ENCODE data around the gene ARHGEF3.
"Not testable (repeated sequence)": the region's sequence is repeated elsewhere in the genome, so short reads cannot be mapped to it uniquely, and the experiment has no call there.

Gene ARHGEF3

GRCh38 chr3:56771376-56771775 is 30.4 kb downstream of the ARHGEF3 start:
- no peak for DNase-seq (ENCODE audit: low spot score)

- no peak for DNase-seq (ENCODE audit: low spot score)
These were observed 32.5 kb downstream of the ARHGEF3 start for GRCh38 chr3:56769116-56769707.

DNA sequence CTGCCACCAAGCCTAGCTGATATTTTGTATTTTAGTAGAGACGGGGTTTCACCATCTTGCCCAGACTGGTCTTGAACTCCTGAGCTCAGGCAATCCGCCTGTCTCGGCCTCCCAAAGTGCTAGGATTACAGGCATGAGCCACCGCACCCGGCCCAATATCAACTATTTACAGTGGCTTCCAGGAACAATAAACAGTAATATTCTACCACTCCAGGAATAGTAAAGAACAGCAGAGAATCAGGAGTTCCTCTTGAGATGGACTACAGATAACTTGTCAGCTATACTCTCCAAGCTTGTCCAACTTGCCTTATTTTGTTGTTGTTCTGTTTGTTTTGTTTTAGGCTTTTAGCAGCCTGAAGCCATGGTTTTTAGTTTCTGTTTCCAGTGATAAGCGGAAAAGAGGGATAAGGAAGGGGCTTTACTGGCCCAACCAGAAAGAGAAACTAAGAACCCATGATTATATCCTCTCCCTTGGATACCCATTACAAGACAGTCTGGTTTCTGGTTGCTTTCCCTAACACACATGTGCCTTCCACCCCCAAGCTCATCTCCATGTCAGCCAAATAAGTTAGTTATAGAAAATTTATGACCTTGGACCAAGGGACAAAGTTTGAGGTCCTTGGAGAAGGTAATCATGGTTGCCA is 36.7 kb downstream of the ARHGEF3 start:
- DNase-seq (ENCODE audit: low spot score), result no peak

DNA sequence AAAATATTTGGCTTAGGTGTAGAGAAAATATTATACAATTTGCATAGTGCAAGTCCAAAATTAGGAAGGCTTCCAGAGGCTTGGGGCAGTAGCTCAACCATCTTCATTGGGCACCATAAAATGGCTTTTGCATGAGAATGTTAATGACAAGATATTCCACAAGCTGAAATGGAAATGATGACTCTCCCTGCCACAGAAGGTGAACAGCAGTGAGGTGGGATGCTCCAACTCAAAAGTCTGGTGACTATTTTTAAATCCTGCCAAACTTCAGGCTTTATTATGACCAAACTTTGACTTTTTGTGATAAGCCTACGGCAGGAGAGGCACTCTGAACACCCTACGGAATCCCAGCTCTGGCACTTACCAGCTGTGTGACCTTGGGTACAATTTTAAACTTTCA is 37.6 kb downstream of the ARHGEF3 start:
- no peak for DNase-seq (ENCODE audit: low spot score)

DNA sequence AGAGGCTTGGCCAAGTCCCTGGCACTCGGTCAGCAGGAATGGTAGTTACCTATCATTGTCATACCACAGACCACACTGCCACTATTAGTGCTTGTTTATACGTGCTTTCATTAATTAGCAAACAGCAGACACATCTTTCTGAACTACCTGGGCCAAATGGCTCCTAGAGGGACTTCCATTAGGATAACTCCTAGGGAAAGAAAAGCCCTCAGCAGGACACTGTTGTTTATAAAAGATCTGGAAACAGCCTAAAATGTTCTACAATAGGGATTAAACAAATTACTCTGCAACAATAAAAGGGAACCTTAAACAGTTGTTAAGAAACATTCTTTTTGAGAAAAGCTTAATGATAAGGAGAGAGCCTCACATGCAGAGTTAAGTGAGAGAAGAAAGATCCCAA is 38.5 kb downstream of the ARHGEF3 start:
- no peak for DNase-seq (ENCODE audit: low spot score)

- DNase-seq (ENCODE audit: low spot score), result no peak
These were observed 39.0 kb downstream of the ARHGEF3 start for GRCh38 chr3:56762718-56763117.

- no peak for DNase-seq (ENCODE audit: low spot score)
These were observed 39.7 kb downstream of the ARHGEF3 start for GRCh38 chr3:56761887-56762651.

GRCh38 chr3:56761023-56761422 is 40.7 kb downstream of the ARHGEF3 start:
- DNase-seq (ENCODE audit: low spot score), result no peak

DNA sequence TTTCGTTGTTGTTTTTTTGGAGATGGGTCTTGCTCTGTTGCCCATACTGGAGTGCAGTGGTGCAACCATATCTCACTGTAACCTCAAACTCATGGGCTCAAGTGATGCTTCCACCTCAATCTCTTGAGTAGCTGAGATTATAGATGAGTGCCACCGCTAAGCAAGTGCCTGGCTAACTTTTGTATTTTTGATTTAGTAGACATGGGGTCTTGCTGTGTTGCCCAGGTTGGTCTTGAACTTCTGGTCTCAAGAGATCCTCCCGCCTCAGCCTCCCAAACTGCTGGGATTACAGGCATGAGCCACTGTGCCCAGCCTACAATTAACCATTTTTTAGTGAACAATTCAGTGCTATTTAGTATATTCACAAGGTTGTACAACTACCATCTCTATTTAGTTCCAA is 42.2 kb downstream of the ARHGEF3 start:
- DNase-seq (ENCODE audit: low spot score), result no peak

GRCh38 chr3:56758539-56758981 is 43.2 kb downstream of the ARHGEF3 start:
- DNase-seq (ENCODE audit: low spot score), result no peak

DNA sequence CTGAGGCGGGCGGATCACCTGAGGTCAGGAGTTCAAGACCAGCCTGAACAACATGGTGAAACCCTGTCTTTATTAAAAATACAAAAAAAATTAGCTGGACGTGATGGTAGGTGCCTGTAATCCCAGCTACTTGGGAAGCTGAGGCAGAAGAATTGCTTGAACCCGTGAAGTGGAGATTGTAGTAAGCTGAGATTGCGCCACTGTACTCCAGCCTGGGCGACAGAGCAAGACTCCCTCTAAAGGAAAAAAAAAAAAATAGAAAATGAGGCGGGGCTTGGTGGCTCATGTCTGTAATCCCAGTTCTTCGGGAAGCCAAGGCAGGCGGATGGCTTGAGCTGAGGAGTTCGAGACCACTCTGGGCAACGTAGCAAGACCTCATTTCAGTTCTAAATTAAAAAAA is 43.7 kb downstream of the ARHGEF3 start:
- not testable (repeated sequence) for DNase-seq (ENCODE audit: low spot score)

DNA sequence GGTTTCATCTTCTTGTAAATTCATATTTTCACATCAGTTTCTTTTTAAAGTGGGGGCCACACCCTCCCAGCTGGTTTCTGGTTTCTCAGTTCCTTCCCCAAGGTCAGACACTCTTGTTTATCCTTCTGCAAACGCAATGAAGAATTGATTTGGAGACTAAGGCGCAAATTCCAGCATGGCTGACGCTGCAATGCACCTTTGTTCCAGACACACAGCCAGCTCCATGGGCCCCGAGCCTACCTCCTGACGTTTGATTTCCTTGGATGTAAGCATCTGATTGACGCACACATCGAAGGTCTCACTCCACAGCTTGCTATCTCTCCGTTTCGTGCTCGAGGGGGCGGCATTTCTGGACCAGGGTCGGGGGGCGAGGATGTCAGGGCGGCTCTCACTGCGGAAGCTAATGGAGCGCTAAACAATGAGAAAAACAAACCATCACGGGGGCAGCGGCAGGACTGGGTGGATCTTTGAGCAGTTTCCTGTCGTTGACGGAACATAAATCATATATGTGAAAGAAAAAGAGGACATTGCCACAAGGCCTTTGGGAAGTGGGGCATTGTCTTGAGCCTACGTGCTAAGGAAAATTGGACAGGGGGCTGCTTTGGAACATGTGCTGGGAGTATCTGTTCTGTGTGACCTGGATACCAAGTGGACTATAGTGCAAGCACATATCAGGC is 46.9 kb downstream of the ARHGEF3 start:
- no peak for DNase-seq (ENCODE audit: low spot score)

DNA sequence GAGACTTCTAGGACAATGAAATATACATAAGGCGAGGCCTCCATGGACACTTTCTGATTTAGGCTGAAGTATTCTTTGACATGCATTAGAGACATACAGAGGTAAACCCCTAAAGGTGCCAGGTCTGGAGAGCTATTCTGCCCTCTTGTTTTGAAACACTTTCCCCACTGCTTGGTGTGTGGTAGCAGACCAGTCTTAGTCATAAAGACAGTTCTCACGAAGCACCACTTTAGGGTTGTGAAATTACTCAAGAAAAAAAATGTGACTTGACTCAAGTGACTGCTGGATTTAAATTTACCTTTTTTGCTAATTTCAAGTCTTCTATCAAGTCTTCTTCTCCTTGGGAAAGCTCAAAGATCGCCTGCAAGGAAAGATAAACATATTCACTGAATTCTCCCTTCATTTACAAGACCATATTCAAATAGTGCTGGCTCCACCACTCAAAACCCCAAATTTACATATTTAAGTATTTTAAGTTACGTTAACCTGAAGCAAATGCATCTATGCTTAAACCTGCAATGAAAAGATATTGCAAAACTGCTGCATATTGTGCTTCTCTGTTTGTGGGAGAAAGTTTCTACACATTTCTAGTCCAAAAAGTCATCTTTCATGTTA is 48.4 kb downstream of the ARHGEF3 start:
- DNase-seq (ENCODE audit: low spot score), result no peak

GRCh38 chr3:56751056-56751707 is 50.6 kb downstream of the ARHGEF3 start:
- DNase-seq (ENCODE audit: low spot score), result no peak

DNA sequence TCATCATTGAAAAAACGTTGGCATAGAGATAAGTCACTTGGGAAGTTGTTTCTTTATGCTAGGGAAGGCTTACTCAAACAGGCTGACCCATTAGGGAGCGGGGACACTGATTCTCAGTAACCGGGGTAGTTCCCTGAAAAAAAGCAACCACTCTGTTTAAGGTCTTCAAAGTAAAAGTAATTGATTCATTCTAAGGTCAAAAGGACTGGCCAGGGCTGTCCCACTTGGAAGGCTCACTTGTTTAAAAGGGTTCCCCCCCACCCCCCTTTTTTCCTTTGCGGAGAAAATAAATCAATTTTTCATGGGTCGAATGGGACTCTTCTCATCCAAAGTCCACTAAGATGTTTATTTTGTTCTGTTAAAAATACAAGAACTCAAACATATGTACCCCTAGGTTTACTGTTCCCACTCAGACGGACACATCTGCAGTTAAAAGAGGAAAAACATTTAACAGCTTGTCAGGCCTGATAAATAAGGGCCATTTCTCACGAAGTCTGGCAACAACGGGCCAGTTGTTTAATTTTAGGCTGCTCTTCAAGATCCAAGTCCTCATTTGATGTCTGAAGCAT is 53.0 kb downstream of the ARHGEF3 start:
- no peak for DNase-seq (ENCODE audit: low spot score)

DNA sequence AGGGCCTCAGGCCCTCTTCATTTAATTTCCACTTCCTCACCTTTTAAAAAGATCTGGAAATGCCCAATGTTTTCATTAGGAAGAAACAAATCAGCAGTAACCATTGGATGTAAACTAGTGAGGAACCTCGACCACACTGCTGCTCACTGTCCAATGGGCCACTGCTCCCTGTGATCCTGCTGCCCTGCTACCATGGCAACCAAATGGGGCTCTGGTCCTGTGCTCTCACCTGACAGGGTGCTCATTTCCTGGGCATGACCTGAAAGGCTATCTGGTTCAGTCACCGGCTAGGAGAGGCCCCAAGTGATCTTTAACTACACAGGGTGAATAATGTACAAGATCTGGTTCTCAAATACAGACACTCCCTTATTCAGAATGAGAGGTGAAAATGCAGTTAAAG is 54.6 kb downstream of the ARHGEF3 start:
- DNase-seq (ENCODE audit: low spot score), result no peak

DNA sequence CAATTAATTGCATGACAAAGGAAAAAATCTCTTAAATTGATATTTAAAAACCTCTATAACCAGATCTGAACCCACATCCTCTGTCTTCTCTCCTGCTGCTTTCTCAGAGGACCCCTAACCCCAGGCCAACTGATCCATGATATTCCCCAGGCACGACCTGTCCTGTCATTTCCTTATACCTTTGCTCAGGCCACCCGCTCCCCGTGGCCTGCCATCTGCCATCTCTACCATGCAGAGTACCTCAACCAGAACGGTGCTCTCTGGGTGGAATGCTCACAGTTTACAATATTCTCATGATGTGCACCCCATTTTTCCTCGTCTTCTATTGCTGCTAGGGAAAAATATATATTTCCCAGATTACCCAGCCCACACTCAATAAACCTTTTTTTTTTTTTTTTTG is 57.7 kb downstream of the ARHGEF3 start:
- DNase-seq (ENCODE audit: low spot score), result no peak

- no peak for DNase-seq (ENCODE audit: low spot score)
These were observed 58.9 kb downstream of the ARHGEF3 start for GRCh38 chr3:56742887-56743286.

DNA sequence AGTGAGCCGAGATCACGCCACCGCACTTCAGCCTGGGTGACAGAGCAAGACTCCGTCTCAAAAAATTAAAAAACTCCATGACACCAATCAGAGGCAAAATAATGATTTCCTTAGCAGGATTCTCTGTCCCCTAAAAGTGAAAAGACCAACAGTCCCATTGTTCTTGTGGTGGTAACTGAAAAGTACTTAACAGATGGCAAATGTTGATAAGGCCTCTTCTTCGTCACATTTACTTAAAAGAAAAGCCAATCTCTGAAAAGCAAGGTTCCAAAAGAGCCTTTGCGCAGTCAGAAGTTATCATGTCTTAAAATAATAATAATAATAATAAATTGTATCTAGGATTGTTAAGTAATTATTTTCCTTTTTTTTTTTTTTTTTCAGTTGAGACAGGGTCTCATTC is 62.7 kb downstream of the ARHGEF3 start:
- DNase-seq (ENCODE audit: low spot score), result no peak

DNA sequence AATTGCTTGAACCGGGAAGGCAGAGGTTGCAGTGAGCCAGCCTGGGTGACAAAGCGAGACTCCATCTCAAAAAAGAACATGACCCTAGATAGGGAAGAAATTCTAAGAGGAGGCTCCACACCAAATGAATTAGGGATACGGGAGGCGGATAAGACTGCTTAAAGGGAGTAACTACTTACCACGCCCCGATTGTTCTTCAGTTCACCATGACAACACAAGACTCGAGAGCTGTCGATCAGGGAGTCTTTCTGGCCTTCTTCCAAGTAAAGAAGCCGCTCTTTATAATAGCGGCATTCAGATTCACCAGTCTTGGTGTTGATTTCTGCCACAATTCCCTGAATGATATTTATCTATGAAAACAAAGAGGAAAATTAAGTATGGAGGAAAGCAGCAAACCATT is 64.7 kb downstream of the ARHGEF3 start:
- DNase-seq (ENCODE audit: low spot score), result peak; percentile 48

- DNase-seq (ENCODE audit: low spot score), result no peak
These were observed 69.6 kb downstream of the ARHGEF3 start for GRCh38 chr3:56732109-56732508.
